22Rv1 (cell line): ENCODE results near the gene RPL28.

Experiments used
- CTCF ChIP-seq: fragments of 450-650 bp; IDR thresholded peaks from 2 replicates; pipeline ENCODE4 v1.5.1; 2017; ENCODE audit warnings: mild to moderate bottlenecking
- ZFX ChIP-seq: fragments of 450-650 bp; IDR thresholded peaks from 2 replicates; pipeline ENCODE4 v1.6.1; 2017; ENCODE audit warnings: antibody characterized with exemption, borderline replicate concordance

- TF ChIP-seq CTCF (no peak), ZFX (no peak)
Observed at GRCh38 chr19:55407800-55408532, 22.2 kb downstream of the RPL28 start.
